Liver (tissue), 9 donors: ENCODE data around the gene BACH2. TPM values are rescaled to one million over a fixed set of nuclear protein-coding genes. Genes with fewer than 3 reads are reported as not detected.

Experiments used
- DNase-seq: peaks from one replicate; pipeline ENCODE4 v3.0.0-alpha.2; 2017; ENCODE audit warnings: low spot score
- H3K27ac ChIP-seq, 2 donors: one replicate each; pipeline ENCODE4 v1.7.0; 2013; ENCODE audit warnings: inconsistent platforms in 2 of 2, low read length in 2 of 2, control low read depth in 1 of 2, low read depth in 1 of 2, mild to moderate bottlenecking in 1 of 2
- H3K27me3 ChIP-seq, 4 donors: one replicate each; pipeline versions ENCODE4 v1.6.1 to v1.7.0; 2013; ENCODE audit warnings: low read length in 3 of 4, inconsistent platforms in 1 of 4, mild to moderate bottlenecking in 1 of 4, moderate library complexity in 1 of 4; ENCODE audit not compliant: control insufficient read depth in 4 of 4, insufficient read depth in 4 of 4
- H3K36me3 ChIP-seq, 4 donors: one replicate each; pipeline versions ENCODE4 v1.6.1 to v1.7.0; 2013; ENCODE audit warnings: low read length in 3 of 4, mild to moderate bottlenecking in 3 of 4, low read depth in 1 of 4, moderate library complexity in 1 of 4; ENCODE audit not compliant: control insufficient read depth in 4 of 4, insufficient read depth in 3 of 4
- H3K4me1 ChIP-seq, 4 donors: one replicate each; pipeline versions ENCODE4 v1.6.1 to v1.7.0; 2013; ENCODE audit warnings: low read length in 3 of 4, mild to moderate bottlenecking in 3 of 4, moderate library complexity in 1 of 4; ENCODE audit not compliant: control insufficient read depth in 4 of 4, insufficient read depth in 4 of 4
- H3K4me3 ChIP-seq, 3 donors: one replicate each; pipeline versions ENCODE4 v1.6.1 to v1.7.0; 2013; ENCODE audit warnings: low read length in 3 of 3, control low read depth in 1 of 3, low read depth in 1 of 3, mild to moderate bottlenecking in 1 of 3
- H3K9ac ChIP-seq, 2 donors: one replicate each; pipeline ENCODE4 v1.7.0; 2013; ENCODE audit warnings: low read length in 2 of 2, mild to moderate bottlenecking in 2 of 2, moderate library complexity in 2 of 2, control low read depth in 1 of 2, low read depth in 1 of 2
- H3K9me3 ChIP-seq, 4 donors: one replicate each; pipeline versions ENCODE4 v1.6.1 to v1.7.0; 2013; ENCODE audit warnings: low read length in 3 of 4; ENCODE audit not compliant: control insufficient read depth in 4 of 4
- ATF3 ChIP-seq: IDR thresholded peaks from 2 replicates; pipeline ENCODE4 v1.6.1; 2016; ENCODE audit warnings: antibody characterized with exemption
- CTCF ChIP-seq: fragments of 150-350 bp; IDR thresholded peaks from 2 replicates; pipeline ENCODE4 v1.5.1; 2017; ENCODE audit warnings: improper control_type of control experiment, low read depth, low read length; ENCODE audit not compliant: missing input control
- EGR1 ChIP-seq, 2 donors: IDR thresholded peaks; 2 replicates each; pipeline ENCODE4 v1.6.1; 2016 to 2018; ENCODE audit warnings: antibody characterized with exemption in 2 of 2, low read depth in 2 of 2
- FOXA1 ChIP-seq: IDR thresholded peaks from 2 replicates; pipeline ENCODE4 v1.6.1; 2016; ENCODE audit warnings: antibody characterized with exemption
- FOXA2 ChIP-seq: IDR thresholded peaks from 2 replicates; pipeline ENCODE4 v1.6.1; 2016; ENCODE audit warnings: antibody characterized with exemption
- GABPA ChIP-seq, 2 donors: IDR thresholded peaks in 1 of 2; conservative IDR thresholded peaks in 1 of 2; 2 replicates each; pipeline ENCODE4 v1.6.1; 2016; ENCODE audit warnings: antibody characterized with exemption in 2 of 2, mild to moderate bottlenecking in 1 of 2, moderate library complexity in 1 of 2
- HNF4G ChIP-seq: IDR thresholded peaks from 2 replicates; pipeline ENCODE4 v1.6.1; 2016; ENCODE audit warnings: antibody characterized with exemption
- JUND ChIP-seq, 2 donors: IDR thresholded peaks; 2 replicates each; pipeline ENCODE4 v1.6.1; 2016; ENCODE audit warnings: antibody characterized with exemption in 2 of 2
- MAX ChIP-seq: IDR thresholded peaks from 2 replicates; pipeline ENCODE4 v1.6.1; 2016; ENCODE audit warnings: antibody characterized with exemption
- NR2F2 ChIP-seq: IDR thresholded peaks from 2 replicates; pipeline ENCODE4 v1.6.1; 2016; ENCODE audit warnings: antibody characterized with exemption
- REST ChIP-seq: IDR thresholded peaks from 2 replicates; pipeline ENCODE4 v1.6.1; 2016; ENCODE audit warnings: antibody characterized with exemption, mild to moderate bottlenecking
- SP1 ChIP-seq: IDR thresholded peaks from 2 replicates; pipeline ENCODE4 v1.6.1; 2018; ENCODE audit warnings: antibody characterized with exemption, mild to moderate bottlenecking
- TAF1 ChIP-seq: conservative IDR thresholded peaks from 2 replicates; pipeline ENCODE4 v1.6.1; 2016; ENCODE audit warnings: antibody characterized with exemption, mild to moderate bottlenecking
- YY1 ChIP-seq: IDR thresholded peaks from 2 replicates; pipeline ENCODE4 v1.6.1; 2016; ENCODE audit warnings: antibody characterized with exemption, mild to moderate bottlenecking
- ZBTB33 ChIP-seq: IDR thresholded peaks from 2 replicates; pipeline ENCODE4 v1.6.1; 2016; ENCODE audit warnings: antibody characterized with exemption
- WGBS: extraction: QIAGEN DNeasy Blood & Tissue Kit; methylation state at CpG from one replicate; pipeline ENCODE4 v1.1.7; 2013; 5-methylcytosine and 5-hydroxymethylcytosine counted together
- polyA plus RNA-seq, 2 donors: library from polyadenylated mRNA; stranded (reverse) in 1 of 2; unstranded in 1 of 2; fragments of 200-250 nt in 1 of 2; fragments of >200 nt in 1 of 2; fragmentation: Nextera tagmentation in 1 of 2; extraction: Ambion mirVana in 1 of 2; gene quantifications; one replicate each; pipeline versions ENCODE4 v1.2.1 to v1.2.3, GENCODE V29; 2013 to 2015
- total RNA-seq, 2 donors: library from RNA; depleted of rRNA; stranded (reverse); fragments of >200 nt; gene quantifications; one replicate each; pipeline ENCODE4 v1.2.3, GENCODE V29; 2014
- donor health status: healthy.
- donor health status: healthy.
- donor health status: healthy.
- donor health status: healthy.
- donor health status: healthy.

Gene BACH2
- total and polyA plus RNA-seq, 4 donors, result 1.9 to 3.7 (median 1.9) TPM

GRCh38 chr6:90266905-90267621, 29.6 kb downstream of the BACH2 start:
- WGBS, result 84% methylated on average over 6 of the region's 6 CpGs
- TF ChIP-seq TAF1, result no peak
- no peak for TF ChIP-seq EGR1 (IDR thresholded peaks at IDR 0.05; ENCODE audit: low read depth in 2 of 2)
- TF ChIP-seq SP1, result no peak
- TF ChIP-seq ATF3, result no peak
- TF ChIP-seq MAX, result no peak
- Histone ChIP-seq H3K27ac (no peak overlapping the region), H3K9me3 (no peaks in the 10 kb centered on the region), H3K9ac (no peak overlapping the region), H3K36me3 (peaks cover 0 to 2% (median 1%) of the 10 kb centered on the region in 4 donors), H3K4me3 (no peak overlapping the region), H3K4me1 (no peaks in the 10 kb centered on the region), H3K27me3 (no peaks in the 10 kb centered on the region)
- no peak for DNase-seq

GRCh38 chr6:90264561-90264960, 32.1 kb downstream of the BACH2 start:
- H3K27ac ChIP-seq, result no peak overlapping the region
- no peak overlapping the region for H3K4me3 ChIP-seq
- H3K9ac ChIP-seq, result no peak overlapping the region
- no peak for DNase-seq
- H3K9me3 ChIP-seq, result no peaks in the 10 kb centered on the region
- no peaks in the 10 kb centered on the region for H3K4me1 ChIP-seq
- 89% methylated on average over 2 of the region's 2 CpGs for WGBS
- H3K27me3 ChIP-seq, result no peaks in the 10 kb centered on the region
- H3K36me3 ChIP-seq, result peaks cover 0 to 2% (median 1%) of the 10 kb centered on the region in 4 donors
- no peak for TF ChIP-seq HNF4G
- no peak for TF ChIP-seq REST
- no peak for TF ChIP-seq ATF3
- no peak for TF ChIP-seq GABPA (IDR thresholded peaks at IDR 0.05 in 1 of 2, conservative IDR thresholded peaks at IDR 0.05 in 1 of 2)
- no peak for TF ChIP-seq ZBTB33
- no peak for TF ChIP-seq FOXA2
- no peak for TF ChIP-seq NR2F2
- no peak for TF ChIP-seq FOXA1
- no peak for TF ChIP-seq CTCF
- no peak for TF ChIP-seq MAX
- TF ChIP-seq YY1, result no peak
- no peak for TF ChIP-seq EGR1 (IDR thresholded peaks at IDR 0.05; ENCODE audit: low read depth in 2 of 2)
- TF ChIP-seq JUND (IDR thresholded peaks at IDR 0.05), result no peak
